Measurements from ENCODE around the gene BARX2. TPM values are rescaled to one million over a fixed set of nuclear protein-coding genes. Genes with fewer than 3 reads are reported as not detected.

Gene BARX2
- total RNA-seq, 1 experiment from 2014 or later: 0.47 TPM

DNA sequence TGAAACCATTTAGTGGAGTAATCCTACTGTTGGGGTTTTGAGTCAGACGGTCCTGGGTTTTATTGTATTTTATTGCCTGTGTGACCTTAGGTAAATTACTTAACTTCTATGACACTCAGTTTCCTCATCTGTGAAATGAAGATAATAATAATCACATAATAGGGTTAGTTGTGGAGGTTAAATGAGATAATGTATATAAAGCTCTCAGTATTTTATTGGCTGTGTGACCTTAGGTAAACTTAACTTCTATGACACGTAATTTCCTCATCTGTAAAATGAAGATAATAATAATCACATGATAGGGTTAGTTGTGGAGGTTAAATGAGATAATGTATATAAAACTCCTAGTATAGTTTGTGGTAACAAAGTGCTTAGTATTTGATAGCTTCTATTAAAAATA lies 13.2 kb downstream of the BARX2 start:
- Histone ChIP-seq H3K4me2 (ENCODE audit: low read length) (no peak overlapping the region), H3K79me2 (ENCODE audit: low read length) (no peaks in the 10 kb centered on the region), H3K27me3 (ENCODE audit: low read length) (peaks cover 86% of the 10 kb centered on the region), H3K9me3 (ENCODE audit: low read length) (no peaks in the 10 kb centered on the region), H3K9me2 (replicated peaks; ENCODE audit: low read length) (no peaks in the 10 kb centered on the region), H3K4me1 (ENCODE audit: insufficient read depth, low read length) (peaks cover 4% of the 10 kb centered on the region; the same call in 1 of the 2 replicates), H3K4me3 (ENCODE audit: low read length) (no peak overlapping the region), H3K9ac (ENCODE audit: low read length) (no peak overlapping the region), H4K20me1 (ENCODE audit: low read length) (no peaks in the 10 kb centered on the region), H3K36me3 (ENCODE audit: low read depth, low read length) (no peaks in the 10 kb centered on the region), H3K27ac (ENCODE audit: low read length) (no peak overlapping the region), H2AFZ (ENCODE audit: low read length) (no peak overlapping the region), H3F3A (ENCODE audit: low read length, unreplicated experiment) (no peaks in the 10 kb centered on the region)
- intact Hi-C loops (cut with micrococcal nuclease): no loop called here
- ATAC-seq: no peak
- no peak for TF ChIP-seq EZH2 (IDR thresholded peaks at IDR 0.05; ENCODE audit: low read length, unreplicated experiment)
- TF ChIP-seq EZH2phosphoT487 (IDR thresholded peaks at IDR 0.05; ENCODE audit: borderline replicate concordance, low read length): no peak
- TF ChIP-seq, protein P1, sequence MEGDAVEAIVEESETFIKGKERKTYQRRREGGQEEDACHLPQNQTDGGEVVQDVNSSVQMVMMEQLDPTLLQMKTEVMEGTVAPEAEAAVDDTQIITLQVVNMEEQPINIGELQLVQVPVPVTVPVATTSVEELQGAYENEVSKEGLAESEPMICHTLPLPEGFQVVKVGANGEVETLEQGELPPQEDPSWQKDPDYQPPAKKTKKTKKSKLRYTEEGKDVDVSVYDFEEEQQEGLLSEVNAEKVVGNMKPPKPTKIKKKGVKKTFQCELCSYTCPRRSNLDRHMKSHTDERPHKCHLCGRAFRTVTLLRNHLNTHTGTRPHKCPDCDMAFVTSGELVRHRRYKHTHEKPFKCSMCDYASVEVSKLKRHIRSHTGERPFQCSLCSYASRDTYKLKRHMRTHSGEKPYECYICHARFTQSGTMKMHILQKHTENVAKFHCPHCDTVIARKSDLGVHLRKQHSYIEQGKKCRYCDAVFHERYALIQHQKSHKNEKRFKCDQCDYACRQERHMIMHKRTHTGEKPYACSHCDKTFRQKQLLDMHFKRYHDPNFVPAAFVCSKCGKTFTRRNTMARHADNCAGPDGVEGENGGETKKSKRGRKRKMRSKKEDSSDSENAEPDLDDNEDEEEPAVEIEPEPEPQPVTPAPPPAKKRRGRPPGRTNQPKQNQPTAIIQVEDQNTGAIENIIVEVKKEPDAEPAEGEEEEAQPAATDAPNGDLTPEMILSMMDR (conservative IDR thresholded peaks at IDR 0.05; ENCODE audit: low read depth, low read length): no peak
- CTCF ChIA-PET: no interaction called here
- BruUV-seq (replicated peaks): no TSS peak
- POLR2A ChIA-PET (ENCODE audit: unreplicated experiment): no interaction called here
- no peak for DNase-seq

DNA sequence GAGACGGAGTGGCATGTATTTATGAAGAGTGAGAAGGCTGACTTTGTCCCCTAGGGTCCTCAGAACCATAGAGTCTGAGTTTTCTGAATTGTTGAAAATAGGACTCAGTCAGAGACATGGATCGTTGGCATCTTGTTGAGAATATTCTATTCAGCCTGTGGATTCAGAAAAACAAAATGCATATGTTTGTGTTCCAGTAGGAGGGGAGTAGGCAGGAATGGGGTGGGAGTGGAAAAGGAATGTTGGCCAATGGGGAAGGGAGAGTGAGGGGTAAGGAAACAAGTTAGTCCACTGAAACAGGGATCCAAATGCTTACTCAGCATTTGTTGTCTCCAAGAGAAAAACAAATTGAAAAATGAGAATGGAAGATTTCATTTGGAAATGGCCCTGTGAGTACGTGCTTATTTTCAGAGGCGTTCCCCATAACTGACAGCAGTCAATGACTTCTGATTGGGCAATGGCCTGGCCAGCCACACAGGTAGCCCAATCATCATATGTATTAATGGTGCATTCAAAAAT lies 14.7 kb downstream of the BARX2 start:
- peaks cover 4% of the 10 kb centered on the region; the same call in 1 of the 2 replicates for H3K4me1 ChIP-seq (ENCODE audit: insufficient read depth, low read length)
- ChIA-PET CTCF (no interaction called here), POLR2A (ENCODE audit: unreplicated experiment) (no interaction called here)
- no peak for DNase-seq
- no peak overlapping the region for H3K4me3 ChIP-seq (ENCODE audit: low read length)
- intact Hi-C loops (cut with micrococcal nuclease): no loop called here
- no peak for TF ChIP-seq EZH2 (IDR thresholded peaks at IDR 0.05; ENCODE audit: low read length, unreplicated experiment)
- TF ChIP-seq, protein P1 (conservative IDR thresholded peaks at IDR 0.05; ENCODE audit: low read depth, low read length): no peak
- no peaks in the 10 kb centered on the region for H3F3A ChIP-seq (ENCODE audit: low read length, unreplicated experiment)
- H3K9me3 ChIP-seq (ENCODE audit: low read length): no peaks in the 10 kb centered on the region
- no peaks in the 10 kb centered on the region for H3K36me3 ChIP-seq (ENCODE audit: low read depth, low read length)
- H3K9me2 ChIP-seq (replicated peaks; ENCODE audit: low read length): no peaks in the 10 kb centered on the region
- no peak overlapping the region for H2AFZ ChIP-seq (ENCODE audit: low read length)
- ATAC-seq: no peak
- peaks cover 85% of the 10 kb centered on the region for H3K27me3 ChIP-seq (ENCODE audit: low read length)
- H3K9ac ChIP-seq (ENCODE audit: low read length): no peak overlapping the region
- H4K20me1 ChIP-seq (ENCODE audit: low read length): no peaks in the 10 kb centered on the region
- no peaks in the 10 kb centered on the region for H3K79me2 ChIP-seq (ENCODE audit: low read length)
- no peak overlapping the region for H3K27ac ChIP-seq (ENCODE audit: low read length)
- H3K4me2 ChIP-seq (ENCODE audit: low read length): no peak overlapping the region
- BruUV-seq (replicated peaks): no TSS peak

DNA sequence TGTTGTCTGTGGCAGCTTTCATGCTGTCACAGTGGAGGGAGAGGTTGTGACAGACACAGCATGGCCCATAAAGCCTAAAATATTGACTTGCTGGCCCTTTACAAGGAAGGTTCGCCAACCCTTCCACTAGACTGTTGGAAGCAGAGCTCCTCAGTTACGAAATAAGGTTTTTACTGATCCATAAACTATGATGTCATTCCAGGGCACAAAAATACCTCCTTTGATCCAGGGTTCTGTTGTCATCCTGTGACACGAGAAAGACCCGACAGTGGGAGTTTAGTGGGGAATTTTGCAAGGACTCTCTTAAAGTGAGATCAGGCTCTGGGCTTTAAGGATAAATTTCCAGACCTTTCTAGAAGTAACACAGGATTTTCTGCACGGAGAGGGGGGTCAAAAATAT lies 15.7 kb downstream of the BARX2 start:
- no peaks in the 10 kb centered on the region for H4K20me1 ChIP-seq (ENCODE audit: low read length)
- no peaks in the 10 kb centered on the region for H3K9me3 ChIP-seq (ENCODE audit: low read length)
- H3K4me2 ChIP-seq (ENCODE audit: low read length): no peak overlapping the region
- ChIA-PET POLR2A (ENCODE audit: unreplicated experiment) (no interaction called here), CTCF (no interaction called here)
- H3F3A ChIP-seq (ENCODE audit: low read length, unreplicated experiment): no peaks in the 10 kb centered on the region
- DNase-seq (no peak), ATAC-seq (no peak)
- H3K27me3 ChIP-seq (ENCODE audit: low read length): peaks cover 85% of the 10 kb centered on the region
- TF ChIP-seq, protein P1 (conservative IDR thresholded peaks at IDR 0.05; ENCODE audit: low read depth, low read length): no peak
- TF ChIP-seq EZH2phosphoT487 (IDR thresholded peaks at IDR 0.05; ENCODE audit: borderline replicate concordance, low read length): no peak
- no peak for TF ChIP-seq EZH2 (IDR thresholded peaks at IDR 0.05; ENCODE audit: low read length, unreplicated experiment)
- H3K9ac ChIP-seq (ENCODE audit: low read length): no peak overlapping the region
- H3K79me2 ChIP-seq (ENCODE audit: low read length): no peaks in the 10 kb centered on the region
- H3K27ac ChIP-seq (ENCODE audit: low read length): no peak overlapping the region
- no peak overlapping the region for H2AFZ ChIP-seq (ENCODE audit: low read length)
- H3K4me3 ChIP-seq (ENCODE audit: low read length): no peak overlapping the region
- BruUV-seq (replicated peaks): no TSS peak
- peaks cover 4% of the 10 kb centered on the region; the same call in 1 of the 2 replicates for H3K4me1 ChIP-seq (ENCODE audit: insufficient read depth, low read length)
- intact Hi-C loops (cut with micrococcal nuclease): no loop called here
- no peaks in the 10 kb centered on the region for H3K36me3 ChIP-seq (ENCODE audit: low read depth, low read length)
- H3K9me2 ChIP-seq (replicated peaks; ENCODE audit: low read length): no peaks in the 10 kb centered on the region

Measured in PC-3 (cell line).